CD4-positive, alpha-beta T cell (primary cell): ENCODE data around the gene TMEM117. TPM values are rescaled to one million over a fixed set of nuclear protein-coding genes. Genes with fewer than 3 reads are reported as not detected.

Experiments used
- ATAC-seq: fragments of 200-7000 bp; cut with Tn5 transposase; one replicate; pipeline ENCODE4 v1.10.0; 2022; ENCODE audit warnings: mild to moderate bottlenecking; ENCODE audit not compliant: poor library complexity
- CTCF ChIA-PET: fragments of 350-600 bp; sonication (Branson Sonifier 250); formaldehyde crosslinking; loops from one replicate; lab custom pipeline; 2021; ENCODE audit warnings: antibody characterized with exemption, inconsistent platforms; lab: Charles Lee
- POLR2A ChIA-PET: fragments of 350-600 bp; sonication (Branson Sonifier 250); formaldehyde crosslinking; loops from one replicate; lab custom pipeline; 2021; ENCODE audit warnings: antibody characterized with exemption, inconsistent platforms; lab: Charles Lee
- DNase-seq, 14 experiments: peaks; one replicate each; pipeline ENCODE4 v3.0.0-alpha.2; 2013 to 2020; ENCODE audit warnings: mixed read lengths in 2 of 14
- H3K27ac ChIP-seq, 2 donors: one replicate each; pipeline versions ENCODE4 v1.5.1 to v1.7.0; 2013; ENCODE audit warnings: low read length in 2 of 2, low read depth in 1 of 2, mild to moderate bottlenecking in 1 of 2
- H3K27me3 ChIP-seq, 2 experiments: 1 replicate in 1 of 2; 2 replicates in 1 of 2; pipeline versions ENCODE4 v1.6.1 to v1.7.0; 2013; ENCODE audit warnings: low read length in 2 of 2, control low read depth in 1 of 2, mild to moderate bottlenecking in 1 of 2, moderate library complexity in 1 of 2; ENCODE audit not compliant: insufficient read depth in 2 of 2, control insufficient read depth in 1 of 2
- H3K36me3 ChIP-seq: one replicate; pipeline ENCODE4 v1.6.1; 2013; ENCODE audit warnings: low read length, control low read depth; ENCODE audit not compliant: insufficient read depth
- H3K4me1 ChIP-seq: one replicate; pipeline ENCODE4 v1.6.1; 2013; ENCODE audit warnings: low read length, control low read depth; ENCODE audit not compliant: insufficient read depth
- H3K4me3 ChIP-seq: one replicate; pipeline ENCODE4 v1.5.1; 2013; ENCODE audit warnings: mild to moderate bottlenecking, low read length, moderate library complexity
- H3K9me3 ChIP-seq, 2 experiments: 1 replicate in 1 of 2; 2 replicates in 1 of 2; pipeline versions ENCODE4 v1.6.1 to v1.7.0; 2013; ENCODE audit warnings: low read length in 2 of 2, mild to moderate bottlenecking in 2 of 2, control low read depth in 1 of 2, moderate library complexity in 1 of 2; ENCODE audit not compliant: control insufficient read depth in 1 of 2, insufficient read depth in 1 of 2
- H3K27ac Mint-ChIP-seq: one replicate; pipeline ENCODE4 v1.8.0; 2020; ENCODE audit warnings: mixed read lengths
- H3K27me3 Mint-ChIP-seq: one replicate; pipeline ENCODE4 v1.8.0; 2021; ENCODE audit warnings: mixed read lengths
- H3K36me3 Mint-ChIP-seq: one replicate; pipeline ENCODE4 v1.8.0; 2021; ENCODE audit warnings: low read depth, mixed read lengths
- H3K4me1 Mint-ChIP-seq: one replicate; pipeline ENCODE4 v1.8.0; 2021; ENCODE audit warnings: low read depth, mixed read lengths
- H3K4me3 Mint-ChIP-seq: one replicate; pipeline ENCODE4 v1.8.0; 2020; ENCODE audit warnings: mild to moderate bottlenecking, mixed read lengths
- H3K9me3 Mint-ChIP-seq: one replicate; pipeline ENCODE4 v1.8.0; 2020; ENCODE audit warnings: mixed read lengths
- CTCF ChIP-seq: fragments of 200-600 bp; IDR thresholded peaks from one replicate; pipeline ENCODE4 v1.8.0; 2022; ENCODE audit warnings: antibody characterized with exemption, mild to moderate bottlenecking
- intact Hi-C, 2 experiments: fragments of 100-400 bp; cut with DNase I in 1 of 2; cut with micrococcal nuclease in 1 of 2; formaldehyde crosslinking; loops; one replicate each; pipeline versions ENCODE4 v1.15.1 to v1.9.0; 2023 to 2025; cut with DNase I, micrococcal nuclease
- total RNA-seq, 174 experiments: library from RNA in 2 of 174; stranded (reverse) in 2 of 174; gene quantifications; one replicate each; pipeline ENCODE4 v1.2.3 and lab custom pipeline; 2021 to 2026

The TMEM117 gene
- total RNA-seq, 2 experiments from 2014 or later, result 3.4 to 4.4 TPM

- Histone ChIP-seq H3K27ac (peak within 1 kb of the TSS; percentile 87 to 94), H3K9me3 (no peaks in the 10 kb centered on the region), H3K36me3 (peaks cover 28% of the 10 kb centered on the region), H3K4me1 (no peaks in the 10 kb centered on the region), H3K27me3 (no peaks in the 10 kb centered on the region), H3K4me3 (peak within 1 kb of the TSS; percentile 89)
- H3K36me3 Mint-ChIP-seq, result peaks cover 40% of the 10 kb centered on the region
- ATAC-seq (peak; percentile 78), DNase-seq (peak; percentile 66 to 92 (median 80))
- H3K9me3 Mint-ChIP-seq, result no peaks in the 10 kb centered on the region
- POLR2A ChIA-PET, result interaction anchor here (0.7 to 5.2 kb wide), 11 partner anchors 10 to 1041 kb away, joined by 3 to 153 read pairs (median 6); partner anchors contain the start of genes IRAK4, PUS7L and TMEM117
- TF ChIP-seq CTCF, result no peak
- peaks cover 48% of the 10 kb centered on the region for H3K4me1 Mint-ChIP-seq
- H3K27ac Mint-ChIP-seq, result peak within 1 kb of the TSS; percentile 97
- H3K27me3 Mint-ChIP-seq, result no peaks in the 10 kb centered on the region
- H3K4me3 Mint-ChIP-seq, result peak within 1 kb of the TSS; percentile 100
- CTCF ChIA-PET, result interaction anchor here (1.1 to 3.4 kb wide), 7 partner anchors 10 to 76 kb away, joined by 3 to 16 read pairs (median 6); partner anchors contain the start of gene IRAK4
- intact Hi-C loops, result loop anchor here (1.0 to 2.0 kb wide), 3 partner anchors 27 to 47 kb away; partner anchors contain the start of genes IRAK4 (in 1 of the 2) and PUS7L (in 1 of the 2)
Observed at GRCh38 chr12:43805860-43806736, 29.8 kb upstream of the TMEM117 start, which contains the start of gene TWF1. TWF1 (minus strand) TSS chr12:43806317; CDS start chr12:43806245, 72 bp downstream.

- intact Hi-C loops, result loop anchor here in 1 of 2 experiments (2.0 kb wide), 2 partner anchors 26 to 48 kb away; partner anchors contain the start of genes IRAK4 and PUS7L
- Histone ChIP-seq H3K4me1 (no peaks in the 10 kb centered on the region), H3K9me3 (no peaks in the 10 kb centered on the region), H3K4me3 (peak overlapping the region; percentile 89), H3K27me3 (no peaks in the 10 kb centered on the region), H3K27ac (peak overlapping the region; percentile 87 to 94), H3K36me3 (peaks cover 23% of the 10 kb centered on the region)
- POLR2A ChIA-PET, result interaction anchor here (0.7 to 5.2 kb wide), 9 partner anchors 10 to 1040 kb away, joined by 3 to 153 read pairs (median 7); partner anchors contain the start of genes IRAK4, PUS7L and TMEM117
- Mint-ChIP-seq H3K27me3 (no peaks in the 10 kb centered on the region), H3K4me1 (peaks cover 52% of the 10 kb centered on the region), H3K36me3 (peaks cover 38% of the 10 kb centered on the region), H3K27ac (peak overlapping the region; percentile 97), H3K9me3 (no peaks in the 10 kb centered on the region), H3K4me3 (peak overlapping the region; percentile 100)
- TF ChIP-seq CTCF, result no peak
- CTCF ChIA-PET, result interaction anchor here (1.4 to 3.4 kb wide), 5 partner anchors 28 to 76 kb away, joined by 4 to 16 read pairs (median 6); partner anchors contain the start of gene IRAK4
- DNase-seq, result peak in 1 of 14 experiments; percentile 7
- ATAC-seq, result peak; percentile 7
Observed at GRCh38 chr12:43806737-43807072, 29.2 kb upstream of the TMEM117 start.

GRCh38 chr12:43807386-43807785 is 28.5 kb upstream of the TMEM117 start:
- Mint-ChIP-seq H3K4me3 (peak overlapping the region; percentile 100), H3K27me3 (no peaks in the 10 kb centered on the region), H3K9me3 (no peaks in the 10 kb centered on the region), H3K27ac (peak overlapping the region; percentile 97), H3K36me3 (peaks cover 32% of the 10 kb centered on the region), H3K4me1 (peaks cover 48% of the 10 kb centered on the region)
- ATAC-seq (no peak), DNase-seq (no peak)
- intact Hi-C loops, result loop anchor here in 1 of 2 experiments (2.0 kb wide), 2 partner anchors 25 to 49 kb away; partner anchors contain the start of genes IRAK4 and PUS7L
- POLR2A ChIA-PET, result interaction anchor here (0.6 to 5.2 kb wide), 5 partner anchors 9 to 1480 kb away, joined by 3 to 153 read pairs (median 23); partner anchors contain the start of genes IRAK4, PUS7L and TMEM117
- peak overlapping the region; percentile 87 to 94 for H3K27ac ChIP-seq
- H3K4me3 ChIP-seq, result no peak overlapping the region
- no peak for TF ChIP-seq CTCF
- CTCF ChIA-PET, result interaction anchor here (2.1 to 3.4 kb wide), 3 partner anchors 31 to 75 kb away, joined by 6 to 16 read pairs (median 10); partner anchors contain the start of gene IRAK4
- no peaks in the 10 kb centered on the region for H3K9me3 ChIP-seq
- no peaks in the 10 kb centered on the region for H3K4me1 ChIP-seq
- H3K27me3 ChIP-seq, result no peaks in the 10 kb centered on the region
- peaks cover 17% of the 10 kb centered on the region for H3K36me3 ChIP-seq
